HepG2 (cell line): Measurements from ENCODE around the gene BFSP1. TPM values are rescaled to one million over a fixed set of nuclear protein-coding genes. Genes with fewer than 3 reads are reported as not detected.

Source experiments
- AKNA ChIP-seq: sonication (generic); formaldehyde crosslinking; IDR thresholded peaks from 2 replicates; pipeline ENCODE4 v1.4.0; 2020; ENCODE audit warnings: missing genetic modification reagents, borderline replicate concordance
- ZNF83 ChIP-seq: sonication (generic); formaldehyde crosslinking; IDR thresholded peaks from 2 replicates; pipeline ENCODE4 v1.4.0; 2020; ENCODE audit warnings: missing genetic modification reagents, mild to moderate bottlenecking, borderline replicate concordance
- ZSCAN20 ChIP-seq: sonication (generic); formaldehyde crosslinking; IDR thresholded peaks from 2 replicates; pipeline ENCODE4 v1.4.0; 2020; ENCODE audit warnings: missing genetic modification reagents, mild to moderate bottlenecking, borderline replicate concordance
- polyA plus RNA-seq, 8 experiments: library from polyadenylated mRNA; depleted of rRNA in 3 of 8; stranded (reverse) in 7 of 8; unstranded in 1 of 8; fragments of >200 nt; fragmentation: Illumina TruSeq in 4 of 8; extraction: Trizol in 4 of 8; gene quantifications; 2 replicates each; pipeline versions ENCODE4 v1.2.1 to v1.2.3, GENCODE V29; 2011 to 2016; ENCODE audit warnings: low read depth in 4 of 8, missing spikeins in 1 of 8, mixed read lengths in 1 of 8; ENCODE audit not compliant: insufficient read depth in 1 of 8
- total RNA-seq, 5 experiments: library from RNA; depleted of rRNA; stranded (reverse); fragments of >200 nt; fragmentation: Illumina TruSeq; extraction: Trizol; gene quantifications; 2 replicates each; pipeline ENCODE4 v1.2.3, GENCODE V29; 2016; ENCODE audit warnings: low read depth in 1 of 5

BFSP1 gene
- total and polyA plus RNA-seq, 2 of the 13 experiments (the other 11 are each of a cell fraction or from before 2014, with no cell fraction given) = 0.22 to 0.26 TPM

DNA sequence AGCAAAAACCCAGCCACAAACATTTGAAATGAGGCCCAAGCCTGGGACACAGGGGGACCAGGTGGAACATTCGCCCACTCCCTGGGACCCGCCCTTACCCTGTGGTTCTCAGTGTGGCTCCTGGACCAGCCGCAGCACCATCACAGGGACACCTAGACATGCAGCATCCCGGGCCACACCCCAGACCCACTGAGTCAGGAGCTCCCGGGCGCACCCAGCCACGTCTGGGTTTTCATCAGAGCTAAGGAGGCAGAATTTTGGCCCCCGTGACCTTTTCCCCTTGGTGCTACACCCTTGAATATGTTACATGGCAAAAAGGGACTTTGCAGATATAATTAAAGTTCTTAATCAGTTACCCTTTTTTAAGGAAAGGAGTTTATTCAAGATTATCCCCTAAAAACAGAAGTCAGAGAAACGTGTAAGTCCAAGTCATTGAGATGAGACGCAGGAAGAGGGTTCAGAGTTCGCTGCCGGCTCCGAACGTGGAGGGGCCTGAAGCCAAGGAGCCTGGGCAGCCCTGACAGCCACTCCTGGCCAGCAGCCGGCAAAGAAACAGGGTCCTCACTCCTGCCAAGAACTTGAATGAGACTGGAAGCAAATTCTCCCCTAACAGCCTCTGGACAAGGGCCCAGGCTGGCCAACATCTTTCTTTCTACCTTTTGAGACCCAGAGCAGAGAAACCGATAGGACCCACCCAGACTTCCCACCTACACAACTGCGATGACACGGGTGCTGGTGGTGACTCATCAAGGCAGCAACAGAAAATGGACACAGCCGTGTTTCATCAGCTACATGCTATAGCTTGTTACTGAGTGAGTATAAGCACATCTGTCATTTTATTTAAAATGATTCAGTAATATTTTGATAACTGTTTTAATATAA is 25.3 kb downstream of the BFSP1 start (continued):
- TF ChIP-seq AKNA (CRISPR knock-in tag) = no peak
- no peak for TF ChIP-seq ZNF83 (CRISPR knock-in tag)
- TF ChIP-seq ZSCAN20 (CRISPR knock-in tag) = 0 out of 2 replicates have a peak, but pooled peaks have one; percentile 2
